ENCODE data around the gene KIAA1958.

GRCh38 chr9:112554516-112554915, 67.9 kb downstream of the KIAA1958 start:
- no peak for TF ChIP-seq CTCF (conservative IDR thresholded peaks at IDR 0.05; ENCODE audit: low read depth, low read length)
- TF ChIP-seq EZH2 (IDR thresholded peaks at IDR 0.05; ENCODE audit: borderline replicate concordance, low read depth, low read length, poor library complexity, severe bottlenecking) = no peak
